Fibroblast of the aortic adventitia (primary cell): ENCODE data around the gene BTBD2. TPM values are rescaled to one million over a fixed set of nuclear protein-coding genes. Genes with fewer than 3 reads are reported as not detected.

Experiments used
- DNase-seq: peaks from one replicate; pipeline ENCODE4 v3.0.0-alpha.2; 2010; ENCODE audit warnings: low read depth
- H3K4me3 ChIP-seq: 2 replicates; pipeline ENCODE4 v1.5.1; 2011; ENCODE audit warnings: low read depth, mild to moderate bottlenecking, control low read depth, low read length, moderate library complexity
- total RNA-seq: library from RNA; depleted of rRNA; stranded (reverse); fragments of >200 nt; gene quantifications from 2 replicates; pipeline ENCODE4 v1.2.3, GENCODE V29; 2012; ENCODE audit warnings: low replicate concordance
- TF ChIP-seq, protein P1 (sequence below): IDR thresholded peaks from 2 replicates; pipeline ENCODE4 v1.5.1; 2011; ENCODE audit warnings: mild to moderate bottlenecking, low read length, control low read depth, inconsistent platforms; ENCODE audit not compliant: insufficient read depth

The BTBD2 gene
- total RNA-seq, 1 donor, result 59.3 TPM

DNA sequence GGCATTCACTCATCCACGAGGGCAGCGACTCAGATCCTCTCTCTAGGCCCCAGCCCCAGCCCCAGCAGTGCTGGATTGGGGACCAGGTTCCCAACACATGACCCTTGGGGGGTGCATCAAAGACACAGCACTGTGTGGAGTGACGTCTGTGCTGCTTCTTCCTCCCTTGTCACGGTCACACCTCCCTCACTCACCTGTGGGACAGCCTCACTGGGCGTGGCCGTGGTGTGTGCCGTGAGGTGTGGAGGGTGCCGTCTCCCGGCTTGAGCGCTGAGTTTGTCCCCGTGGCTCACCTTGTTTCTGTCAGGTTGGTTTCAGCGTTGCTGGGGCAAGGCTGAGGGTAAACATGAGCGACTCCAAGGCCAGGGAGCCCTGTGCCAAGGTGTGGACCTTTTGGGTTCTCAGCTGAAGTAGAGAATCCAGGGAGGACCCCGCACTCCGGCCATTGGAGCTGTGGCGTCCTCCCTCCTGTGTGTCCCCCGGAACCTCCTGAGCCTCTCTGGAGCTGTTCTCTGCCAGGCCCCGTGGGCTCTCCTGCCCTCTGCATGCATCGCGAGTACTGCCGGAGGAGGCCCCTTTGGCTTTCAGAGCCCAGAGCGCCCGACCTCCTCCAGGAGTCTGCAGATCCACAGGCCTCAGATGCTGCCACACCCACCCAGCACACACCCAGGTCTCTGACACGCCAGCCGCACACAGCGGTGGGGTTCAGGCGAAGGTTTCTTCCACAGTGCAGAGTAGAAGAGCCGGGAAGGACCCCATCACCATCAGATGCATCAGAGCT is 40.9 kb downstream of the BTBD2 start:
- no peak overlapping the region for H3K4me3 ChIP-seq
- TF ChIP-seq, protein P1, sequence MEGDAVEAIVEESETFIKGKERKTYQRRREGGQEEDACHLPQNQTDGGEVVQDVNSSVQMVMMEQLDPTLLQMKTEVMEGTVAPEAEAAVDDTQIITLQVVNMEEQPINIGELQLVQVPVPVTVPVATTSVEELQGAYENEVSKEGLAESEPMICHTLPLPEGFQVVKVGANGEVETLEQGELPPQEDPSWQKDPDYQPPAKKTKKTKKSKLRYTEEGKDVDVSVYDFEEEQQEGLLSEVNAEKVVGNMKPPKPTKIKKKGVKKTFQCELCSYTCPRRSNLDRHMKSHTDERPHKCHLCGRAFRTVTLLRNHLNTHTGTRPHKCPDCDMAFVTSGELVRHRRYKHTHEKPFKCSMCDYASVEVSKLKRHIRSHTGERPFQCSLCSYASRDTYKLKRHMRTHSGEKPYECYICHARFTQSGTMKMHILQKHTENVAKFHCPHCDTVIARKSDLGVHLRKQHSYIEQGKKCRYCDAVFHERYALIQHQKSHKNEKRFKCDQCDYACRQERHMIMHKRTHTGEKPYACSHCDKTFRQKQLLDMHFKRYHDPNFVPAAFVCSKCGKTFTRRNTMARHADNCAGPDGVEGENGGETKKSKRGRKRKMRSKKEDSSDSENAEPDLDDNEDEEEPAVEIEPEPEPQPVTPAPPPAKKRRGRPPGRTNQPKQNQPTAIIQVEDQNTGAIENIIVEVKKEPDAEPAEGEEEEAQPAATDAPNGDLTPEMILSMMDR, result no peak
- no peak for DNase-seq

DNA sequence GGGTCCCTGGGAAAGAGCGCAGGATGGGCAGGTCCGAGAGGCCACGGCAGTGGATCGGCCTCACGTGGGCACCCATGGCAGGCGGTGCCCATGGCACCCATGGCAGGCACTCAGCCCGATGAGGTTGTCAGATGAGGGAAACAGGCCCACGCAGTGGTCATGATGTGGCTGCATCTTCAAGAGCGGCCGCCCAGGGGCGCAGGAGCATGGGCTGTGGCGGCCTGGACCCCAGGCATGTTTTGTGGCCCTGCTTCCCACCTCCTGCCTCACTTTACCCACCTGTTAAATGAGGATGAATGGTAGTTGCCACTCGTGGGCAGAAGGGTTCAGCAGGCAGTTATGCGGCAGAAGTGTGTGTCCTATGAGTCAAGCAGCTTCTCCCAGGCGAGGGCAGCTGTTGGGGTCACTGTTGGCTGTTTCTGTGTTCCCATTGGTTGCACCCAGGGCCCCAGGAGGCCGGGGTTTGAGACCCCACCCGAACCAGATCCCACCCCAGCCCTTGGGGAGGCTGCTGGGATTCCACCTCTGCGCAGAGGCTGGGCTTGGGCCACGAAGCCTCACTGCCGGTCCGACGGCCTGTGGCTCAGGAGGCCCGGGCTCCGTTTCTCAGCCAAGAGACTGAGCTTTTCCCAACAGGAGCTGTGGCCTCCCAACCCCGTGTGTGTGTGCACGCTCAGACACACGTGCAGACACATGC is 44.6 kb downstream of the BTBD2 start:
- TF ChIP-seq, protein P1, result no peak
- DNase-seq, result no peak
- no peak overlapping the region for H3K4me3 ChIP-seq

DNA sequence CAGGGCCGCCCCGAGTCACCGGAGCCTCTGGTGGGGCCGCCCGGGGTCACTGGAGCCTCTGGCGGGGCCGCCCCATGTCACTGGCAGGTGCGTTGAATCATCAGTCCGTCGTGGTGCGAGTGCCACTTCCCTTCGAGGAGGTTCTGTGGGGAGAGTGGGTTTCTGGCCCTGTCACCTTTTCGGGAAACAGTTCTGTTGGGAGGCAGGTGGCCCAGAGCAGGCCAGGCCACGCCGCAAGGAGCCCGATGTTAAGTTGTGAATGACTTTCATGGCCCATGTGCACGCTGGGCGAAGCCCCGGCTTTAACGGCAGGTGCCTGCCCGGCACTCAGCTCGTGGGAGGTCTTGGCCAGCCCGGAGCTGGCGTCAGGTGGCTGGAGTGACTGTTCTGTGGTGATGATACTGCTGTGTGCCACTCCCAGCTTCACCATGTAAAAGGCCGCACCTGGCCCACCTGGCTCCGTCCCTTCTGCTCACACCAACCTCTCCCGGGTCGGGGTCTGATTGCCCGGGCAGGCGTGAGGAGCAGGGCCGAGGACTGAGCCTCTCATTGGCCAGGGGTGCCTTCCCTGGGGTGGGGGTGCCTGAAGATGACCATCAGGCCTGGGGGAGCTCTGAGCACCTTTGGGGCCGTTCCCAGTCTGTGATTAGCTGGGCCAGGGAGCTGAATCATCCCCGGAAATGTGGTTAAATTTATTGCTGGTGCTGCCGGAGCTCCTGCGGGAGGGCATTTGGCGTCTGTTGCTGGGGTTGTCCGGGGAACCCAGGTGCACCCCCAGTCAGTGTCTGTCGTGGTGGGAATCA is 45.3 kb downstream of the BTBD2 start:
- TF ChIP-seq, protein P1, result no peak
- no peak overlapping the region for H3K4me3 ChIP-seq
- DNase-seq, result no peak

DNA sequence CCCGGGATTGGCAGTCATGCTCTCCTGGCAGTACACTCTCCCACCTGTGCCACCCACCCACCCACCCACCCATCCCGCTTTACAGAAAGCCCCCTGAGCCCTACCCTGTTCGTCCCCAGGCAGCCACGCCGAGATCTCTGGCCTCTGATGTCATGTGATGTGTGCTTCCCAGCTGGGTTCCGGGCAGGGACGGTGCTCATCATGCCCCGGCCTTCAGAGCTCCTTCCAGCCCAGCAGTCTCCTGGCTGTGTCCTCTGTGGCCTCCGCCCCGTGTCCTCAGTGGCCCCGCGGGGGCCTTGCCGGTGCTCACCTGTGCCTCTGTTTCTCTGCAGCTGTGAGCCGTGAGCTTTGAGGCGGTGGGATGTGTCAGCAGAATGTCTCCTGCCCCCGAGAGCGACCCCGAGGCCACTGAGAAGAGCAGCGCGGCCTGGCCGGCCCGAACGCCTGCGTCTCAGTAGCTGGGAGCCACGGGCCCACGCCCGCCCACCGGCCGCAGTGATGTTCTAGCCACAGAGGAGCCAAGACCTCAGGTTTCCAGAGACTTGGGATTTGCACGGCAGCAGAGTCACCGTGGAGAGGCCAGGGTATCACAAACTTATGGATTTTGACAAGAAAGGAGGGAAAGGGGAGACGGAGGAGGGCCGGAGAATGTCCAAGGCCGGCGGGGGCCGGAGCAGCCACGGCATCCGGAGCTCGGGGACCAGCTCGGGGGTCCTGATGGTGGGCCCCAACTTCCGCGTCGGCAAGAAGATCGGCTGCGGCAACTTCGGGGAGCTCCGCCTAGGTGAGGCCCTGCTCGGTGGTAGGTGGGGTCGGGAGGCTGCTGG is 46.1 kb downstream of the BTBD2 start:
- no peak for DNase-seq

DNA sequence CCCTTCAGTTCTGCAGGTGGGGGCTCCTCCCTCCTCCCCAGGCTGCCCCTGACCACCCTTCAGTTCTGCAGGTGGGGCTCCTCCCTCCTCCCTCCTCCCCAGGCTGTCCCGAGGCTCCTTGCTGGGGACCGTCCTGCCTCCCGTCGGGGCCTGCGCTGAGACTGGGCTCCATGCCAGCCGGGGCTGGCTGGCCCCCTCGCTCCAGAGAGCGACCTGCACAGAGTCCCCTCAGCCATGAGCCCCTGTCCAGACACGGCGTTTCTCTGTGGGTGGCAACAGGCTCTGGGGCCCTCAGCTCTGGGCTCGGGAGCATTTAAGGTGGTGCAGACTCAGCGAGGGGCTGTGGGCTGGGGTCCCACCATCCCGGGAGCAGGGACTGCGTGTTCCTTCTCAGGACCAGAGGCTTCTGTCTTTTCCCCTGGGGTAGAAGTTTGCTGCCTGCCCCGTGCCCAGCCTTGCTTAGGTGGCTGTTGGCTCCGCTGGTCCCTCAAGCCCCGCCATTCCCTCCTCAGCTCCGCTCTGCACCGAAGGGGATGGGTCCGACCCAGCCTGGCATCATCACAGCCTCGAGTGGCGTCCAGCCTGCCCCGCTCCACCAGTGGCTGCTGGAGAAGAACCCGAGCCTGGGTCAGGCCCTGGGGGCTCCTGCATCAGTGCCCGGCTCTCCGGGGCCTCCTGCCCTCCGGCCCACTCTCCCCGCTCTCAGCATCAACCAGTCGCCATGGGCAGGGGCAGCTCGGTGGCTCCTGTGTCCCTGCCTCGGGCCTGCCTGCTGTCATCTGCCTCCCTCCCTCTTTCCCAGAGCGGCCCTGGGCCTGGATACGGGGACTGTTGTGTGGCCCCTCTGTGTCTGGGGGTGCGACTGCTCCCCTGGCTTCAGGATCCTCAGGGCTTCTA is 47.0 kb downstream of the BTBD2 start:
- no peak for DNase-seq

More for the DNA sequence above, 46.1 kb downstream of the BTBD2 start:
- no peak overlapping the region for H3K4me3 ChIP-seq
- TF ChIP-seq, protein P1, result no peak

More for the DNA sequence above, 47.0 kb downstream of the BTBD2 start:
- TF ChIP-seq, protein P1, result no peak
- H3K4me3 ChIP-seq, result no peak overlapping the region
